Astrocyte (in vitro differentiated cells and primary cell): Measurements from ENCODE around the gene DNM1.

Source experiments
- CTCF ChIP-seq: IDR thresholded peaks from 2 replicates; pipeline ENCODE4 v1.5.1; 2011; ENCODE audit warnings: low read depth, mild to moderate bottlenecking, inconsistent platforms, low read length, moderate library complexity; ENCODE audit not compliant: insufficient read depth
- EZH2 ChIP-seq: IDR thresholded peaks from 2 replicates; pipeline ENCODE4 v1.6.1; 2012; ENCODE audit warnings: mild to moderate bottlenecking, low read length, inconsistent platforms; ENCODE audit not compliant: insufficient read depth

- TF ChIP-seq CTCF (no peak), EZH2 (no peak)
Observed at GRCh38 chr9:128280084-128280622, 77.0 kb downstream of the DNM1 start.
